ENCODE results near the gene GLG1. TPM values are rescaled to one million over a fixed set of nuclear protein-coding genes. Genes with fewer than 3 reads are reported as not detected.

GLG1 gene
- total RNA-seq, 1 experiment from 2014 or later: 237 TPM

DNA sequence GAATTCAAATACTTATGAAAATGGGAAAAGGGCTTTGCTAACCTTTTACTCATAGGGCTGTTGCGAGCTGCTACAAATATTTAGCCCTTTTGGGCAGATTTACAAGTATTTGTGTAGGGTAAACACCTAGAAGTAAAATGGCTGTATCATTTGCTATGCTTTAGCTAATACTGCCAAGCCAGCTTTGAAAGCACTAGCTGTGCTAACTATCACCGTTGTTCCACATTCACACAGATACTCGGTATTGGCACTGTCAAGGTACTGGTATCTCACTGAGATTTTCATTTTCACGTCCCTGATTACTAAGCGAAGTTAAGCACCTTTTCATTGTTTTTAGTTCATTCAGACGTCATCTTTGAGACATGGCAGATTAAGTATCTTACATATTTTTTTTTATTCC lies 84.8 kb downstream of the GLG1 start:
- no peak overlapping the region for H3K4me3 ChIP-seq (replicated peaks in 1 of 2; ENCODE audit: low read depth in 1 of 2, low read length in 2 of 2)
- H3K27ac ChIP-seq (ENCODE audit: low read depth, low read length): no peak overlapping the region
- H3K79me2 ChIP-seq (ENCODE audit: insufficient read depth, low read length): peaks cover 34% of the 10 kb centered on the region
- intact Hi-C loops (cut with micrococcal nuclease): no loop called here
- ChIA-PET RAD21 (ENCODE audit: low non-redundant PET in 1 of 2, low total read pairs in 2 of 2, uncharacterized antibody in 2 of 2, unreplicated experiment in 2 of 2) (no interaction called here), POLR2A (no interaction called here), CTCF (no interaction called here)
- no peak overlapping the region for H3K9ac ChIP-seq (ENCODE audit: low read length)
- H2AFZ ChIP-seq (ENCODE audit: low read depth, low read length, poor library complexity, severe bottlenecking): no peak overlapping the region
- no peak for DNase-seq (ENCODE audit: low read depth, low spot score)
- H3K9me3 ChIP-seq (ENCODE audit: control insufficient read depth in 1 of 2, insufficient read depth in 1 of 2, low read depth in 1 of 2, low read length in 2 of 2): no peaks in the 10 kb centered on the region
- no peaks in the 10 kb centered on the region for H3K27me3 ChIP-seq (ENCODE audit: insufficient read depth, low read length)
- H3K4me1 ChIP-seq (ENCODE audit: control insufficient read depth in 1 of 2, insufficient read depth in 2 of 2, low read length in 2 of 2): peaks cover 12% of the 10 kb centered on the region in 2 experiments; a peak in 2 of 4 replicates
- ATAC-seq: no peak
- no peaks in the 10 kb centered on the region; the same call in 1 of the 2 replicates for H4K20me1 ChIP-seq (ENCODE audit: insufficient read depth)
- no peak overlapping the region for H3K4me2 ChIP-seq (ENCODE audit: low read length)
- H3K9me2 ChIP-seq (ENCODE audit: insufficient read depth): no peaks in the 10 kb centered on the region
- H3K36me3 ChIP-seq (ENCODE audit: control insufficient read depth in 1 of 2, insufficient read depth in 2 of 2, low read length in 2 of 2): 0 out of 4 replicates have a peak, but pooled peaks cover 0 to 5% of the 10 kb centered on the region in 2 experiments
- TF ChIP-seq JUND (IDR thresholded peaks at IDR 0.05): no peak
- no peak for TF ChIP-seq SP1 (IDR thresholded peaks at IDR 0.05; ENCODE audit: low read depth)
- TF ChIP-seq, protein P1, sequence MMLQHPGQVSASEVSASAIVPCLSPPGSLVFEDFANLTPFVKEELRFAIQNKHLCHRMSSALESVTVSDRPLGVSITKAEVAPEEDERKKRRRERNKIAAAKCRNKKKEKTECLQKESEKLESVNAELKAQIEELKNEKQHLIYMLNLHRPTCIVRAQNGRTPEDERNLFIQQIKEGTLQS (IDR thresholded peaks at IDR 0.05): no peak
- TF ChIP-seq, protein P2, sequence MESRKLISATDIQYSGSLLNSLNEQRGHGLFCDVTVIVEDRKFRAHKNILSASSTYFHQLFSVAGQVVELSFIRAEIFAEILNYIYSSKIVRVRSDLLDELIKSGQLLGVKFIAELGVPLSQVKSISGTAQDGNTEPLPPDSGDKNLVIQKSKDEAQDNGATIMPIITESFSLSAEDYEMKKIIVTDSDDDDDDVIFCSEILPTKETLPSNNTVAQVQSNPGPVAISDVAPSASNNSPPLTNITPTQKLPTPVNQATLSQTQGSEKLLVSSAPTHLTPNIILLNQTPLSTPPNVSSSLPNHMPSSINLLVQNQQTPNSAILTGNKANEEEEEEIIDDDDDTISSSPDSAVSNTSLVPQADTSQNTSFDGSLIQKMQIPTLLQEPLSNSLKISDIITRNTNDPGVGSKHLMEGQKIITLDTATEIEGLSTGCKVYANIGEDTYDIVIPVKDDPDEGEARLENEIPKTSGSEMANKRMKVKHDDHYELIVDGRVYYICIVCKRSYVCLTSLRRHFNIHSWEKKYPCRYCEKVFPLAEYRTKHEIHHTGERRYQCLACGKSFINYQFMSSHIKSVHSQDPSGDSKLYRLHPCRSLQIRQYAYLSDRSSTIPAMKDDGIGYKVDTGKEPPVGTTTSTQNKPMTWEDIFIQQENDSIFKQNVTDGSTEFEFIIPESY (IDR thresholded peaks at IDR 0.05; ENCODE audit: extremely low read depth, insufficient replicate concordance, low read length): no peak
- no peak for TF ChIP-seq EZH2 (IDR thresholded peaks at IDR 0.05)
- no peak for TF ChIP-seq CEBPB (IDR thresholded peaks at IDR 0.05; ENCODE audit: low read depth)
- no TSS peak for BruUV-seq (replicated peaks)

GRCh38 chr16:74521691-74522090 lies 85.2 kb downstream of the GLG1 start:
- Histone ChIP-seq H3K9me2 (ENCODE audit: insufficient read depth) (no peaks in the 10 kb centered on the region), H3K4me3 (replicated peaks in 1 of 2; ENCODE audit: low read depth in 1 of 2, low read length in 2 of 2) (no peak overlapping the region), H4K20me1 (ENCODE audit: insufficient read depth) (no peaks in the 10 kb centered on the region; the same call in 1 of the 2 replicates), H3K4me2 (ENCODE audit: low read length) (no peak overlapping the region), H2AFZ (ENCODE audit: low read depth, low read length, poor library complexity, severe bottlenecking) (no peak overlapping the region), H3K36me3 (ENCODE audit: control insufficient read depth in 1 of 2, insufficient read depth in 2 of 2, low read length in 2 of 2) (0 out of 4 replicates have a peak, but pooled peaks cover 0 to 5% of the 10 kb centered on the region in 2 experiments), H3K27me3 (ENCODE audit: insufficient read depth, low read length) (no peaks in the 10 kb centered on the region), H3K79me2 (ENCODE audit: insufficient read depth, low read length) (peaks cover 37% of the 10 kb centered on the region), H3K27ac (ENCODE audit: low read depth, low read length) (no peak overlapping the region), H3K9me3 (ENCODE audit: control insufficient read depth in 1 of 2, insufficient read depth in 1 of 2, low read depth in 1 of 2, low read length in 2 of 2) (no peaks in the 10 kb centered on the region), H3K4me1 (ENCODE audit: control insufficient read depth in 1 of 2, insufficient read depth in 2 of 2, low read length in 2 of 2) (peaks cover 12% of the 10 kb centered on the region in 2 experiments; a peak in 2 of 4 replicates), H3K9ac (ENCODE audit: low read length) (no peak overlapping the region)
- ChIA-PET CTCF (no interaction called here), RAD21 (ENCODE audit: low non-redundant PET in 1 of 2, low total read pairs in 2 of 2, uncharacterized antibody in 2 of 2, unreplicated experiment in 2 of 2) (no interaction called here), POLR2A (no interaction called here)
- intact Hi-C loops (cut with micrococcal nuclease): no loop called here
- no peak for ATAC-seq
- BruUV-seq (replicated peaks): no TSS peak
- DNase-seq (ENCODE audit: low read depth, low spot score): no peak
- no peak for TF ChIP-seq SIN3A (IDR thresholded peaks at IDR 0.05; ENCODE audit: low read depth)
- TF ChIP-seq ZNF274 (IDR thresholded peaks at IDR 0.05; ENCODE audit: low read depth, low read length): no peak
- TF ChIP-seq ZFX (IDR thresholded peaks at IDR 0.05): no peak
- no peak for TF ChIP-seq CEBPB (IDR thresholded peaks at IDR 0.05; ENCODE audit: low read depth)
- no peak for TF ChIP-seq REST (IDR thresholded peaks at IDR 0.05; ENCODE audit: low read depth)
- TF ChIP-seq EGR1 (IDR thresholded peaks at IDR 0.05; ENCODE audit: low read depth): no peak
